GM12801 (cell line): ENCODE data around the gene RBM3.

Source experiments
- TF ChIP-seq, protein P1 (sequence below): IDR thresholded peaks from one replicate; pipeline ENCODE4 v1.5.1; 2011; ENCODE audit warnings: control low read depth; ENCODE audit not compliant: insufficient read length; ENCODE audit errors: extremely low read depth

RBM3 gene

DNA sequence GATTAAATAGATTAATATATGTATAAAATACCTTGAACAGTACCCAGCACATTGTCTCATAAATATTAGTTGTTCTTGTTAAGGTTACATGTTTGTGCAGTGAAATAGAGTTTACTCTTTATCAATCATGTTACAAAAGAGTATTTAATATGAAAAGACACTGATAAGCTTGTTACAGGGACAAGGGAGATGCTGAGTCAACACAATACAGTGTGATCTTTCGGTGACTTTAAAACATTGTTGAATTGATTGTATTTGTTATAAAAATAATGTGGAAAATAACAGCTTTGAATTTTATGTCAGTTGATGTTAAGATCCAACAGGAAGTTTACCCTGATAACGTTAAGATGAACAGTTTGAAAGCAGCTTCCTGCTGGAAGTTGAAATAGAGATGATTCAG lies 21.6 kb downstream of the RBM3 start:
- TF ChIP-seq, protein P1, sequence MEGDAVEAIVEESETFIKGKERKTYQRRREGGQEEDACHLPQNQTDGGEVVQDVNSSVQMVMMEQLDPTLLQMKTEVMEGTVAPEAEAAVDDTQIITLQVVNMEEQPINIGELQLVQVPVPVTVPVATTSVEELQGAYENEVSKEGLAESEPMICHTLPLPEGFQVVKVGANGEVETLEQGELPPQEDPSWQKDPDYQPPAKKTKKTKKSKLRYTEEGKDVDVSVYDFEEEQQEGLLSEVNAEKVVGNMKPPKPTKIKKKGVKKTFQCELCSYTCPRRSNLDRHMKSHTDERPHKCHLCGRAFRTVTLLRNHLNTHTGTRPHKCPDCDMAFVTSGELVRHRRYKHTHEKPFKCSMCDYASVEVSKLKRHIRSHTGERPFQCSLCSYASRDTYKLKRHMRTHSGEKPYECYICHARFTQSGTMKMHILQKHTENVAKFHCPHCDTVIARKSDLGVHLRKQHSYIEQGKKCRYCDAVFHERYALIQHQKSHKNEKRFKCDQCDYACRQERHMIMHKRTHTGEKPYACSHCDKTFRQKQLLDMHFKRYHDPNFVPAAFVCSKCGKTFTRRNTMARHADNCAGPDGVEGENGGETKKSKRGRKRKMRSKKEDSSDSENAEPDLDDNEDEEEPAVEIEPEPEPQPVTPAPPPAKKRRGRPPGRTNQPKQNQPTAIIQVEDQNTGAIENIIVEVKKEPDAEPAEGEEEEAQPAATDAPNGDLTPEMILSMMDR: no peak

DNA sequence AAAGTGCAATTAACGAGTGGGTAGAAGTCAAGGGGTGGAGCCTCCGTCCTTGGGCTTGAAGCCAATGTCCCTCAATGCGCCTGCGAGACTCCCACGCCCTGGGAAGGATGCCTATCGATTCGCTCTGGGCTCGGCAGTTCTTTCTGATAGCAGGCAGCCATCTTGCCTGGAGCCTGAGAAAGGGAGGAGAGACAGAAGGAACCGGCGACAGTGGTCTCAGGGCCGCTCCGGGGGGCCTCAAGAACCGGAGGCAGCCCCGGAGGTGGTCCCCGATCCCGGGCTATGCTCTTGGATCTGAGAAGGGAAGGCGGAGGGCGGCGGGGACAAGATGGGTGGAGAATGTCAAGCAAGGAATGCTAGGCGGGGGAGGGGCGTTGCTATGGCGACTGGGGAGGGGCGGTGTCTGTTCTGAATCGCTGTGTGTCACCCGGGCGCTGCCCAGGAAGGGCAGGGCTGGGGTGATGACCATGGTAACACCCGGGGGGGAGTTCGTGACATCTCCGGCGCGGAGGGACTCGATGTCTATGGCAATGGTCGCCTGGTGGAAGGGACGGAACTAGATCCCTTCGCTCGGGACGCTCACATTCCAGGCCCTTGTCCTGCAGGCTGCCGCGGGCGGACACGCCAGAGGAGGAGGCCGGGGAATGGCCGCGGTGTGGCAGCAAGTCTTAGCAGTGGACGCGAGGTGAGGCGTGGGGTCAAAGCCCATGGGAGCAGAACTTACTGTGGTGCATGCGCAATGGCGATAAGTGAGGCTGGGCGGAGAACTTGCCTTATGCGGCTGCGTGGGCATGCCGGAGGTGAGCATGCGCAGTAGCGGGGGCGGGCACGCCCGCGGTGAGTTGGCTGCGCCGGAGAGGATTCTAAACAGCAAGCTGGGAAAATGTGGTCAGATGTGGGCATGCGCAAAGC lies 23.3 kb downstream of the RBM3 start, which contains the start of gene WDR13:
TSS of gene WDR13 (plus strand) at position 140 of the 912 bp plus-strand sequence. CDS start at position 645, 505 bp downstream.
- TF ChIP-seq, protein P1: no peak

DNA sequence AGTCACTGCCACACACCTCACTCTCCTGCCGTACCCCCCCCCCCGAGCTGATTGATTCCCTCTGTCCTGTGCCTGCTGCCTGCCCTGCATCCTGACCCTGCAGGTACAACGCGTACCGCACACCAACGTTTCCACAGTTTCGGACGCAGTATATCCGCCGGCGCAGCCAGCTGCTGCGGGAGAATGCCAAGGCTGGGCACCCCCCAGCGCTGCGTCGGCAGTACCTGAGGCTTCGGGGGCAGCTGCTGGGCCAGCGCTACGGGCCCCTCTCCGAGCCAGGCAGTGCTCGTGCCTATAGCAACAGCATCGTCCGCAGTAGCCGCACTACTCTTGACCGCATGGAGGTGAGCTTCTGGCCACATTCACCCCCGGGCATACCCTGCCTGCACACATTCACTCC lies 24.3 kb downstream of the RBM3 start:
- TF ChIP-seq, protein P1: no peak

DNA sequence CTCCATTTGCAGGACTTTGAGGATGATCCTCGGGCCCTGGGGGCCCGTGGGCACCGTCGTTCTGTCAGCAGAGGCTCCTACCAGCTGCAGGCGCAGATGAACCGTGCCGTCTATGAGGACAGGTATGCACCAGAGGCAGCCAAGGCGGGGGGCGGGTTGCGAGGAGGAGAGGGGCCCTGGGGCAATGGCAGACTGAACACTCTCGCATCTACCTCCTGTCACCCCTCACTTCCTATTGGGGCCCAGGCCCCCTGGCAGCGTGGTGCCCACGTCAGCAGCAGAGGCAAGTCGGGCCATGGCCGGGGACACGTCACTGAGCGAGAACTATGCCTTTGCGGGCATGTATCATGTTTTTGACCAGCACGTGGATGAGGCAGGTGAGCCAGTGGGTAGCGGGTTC lies 25.1 kb downstream of the RBM3 start:
- TF ChIP-seq, protein P1: no peak

DNA sequence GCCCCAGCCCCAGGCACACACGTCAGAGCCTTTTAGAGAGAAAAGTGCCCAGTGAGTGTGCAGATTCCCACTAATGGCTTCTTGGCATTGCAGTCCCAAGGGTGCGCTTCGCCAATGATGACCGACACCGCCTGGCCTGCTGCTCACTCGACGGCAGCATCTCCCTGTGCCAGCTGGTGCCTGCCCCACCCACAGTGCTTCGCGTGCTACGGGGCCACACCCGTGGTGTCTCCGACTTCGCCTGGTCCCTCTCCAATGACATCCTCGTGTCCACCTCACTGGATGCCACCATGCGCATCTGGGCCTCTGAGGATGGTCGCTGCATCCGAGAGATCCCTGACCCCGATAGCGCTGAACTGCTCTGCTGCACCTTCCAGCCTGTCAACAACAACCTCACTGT lies 25.9 kb downstream of the RBM3 start:
- TF ChIP-seq, protein P1: no peak

DNA sequence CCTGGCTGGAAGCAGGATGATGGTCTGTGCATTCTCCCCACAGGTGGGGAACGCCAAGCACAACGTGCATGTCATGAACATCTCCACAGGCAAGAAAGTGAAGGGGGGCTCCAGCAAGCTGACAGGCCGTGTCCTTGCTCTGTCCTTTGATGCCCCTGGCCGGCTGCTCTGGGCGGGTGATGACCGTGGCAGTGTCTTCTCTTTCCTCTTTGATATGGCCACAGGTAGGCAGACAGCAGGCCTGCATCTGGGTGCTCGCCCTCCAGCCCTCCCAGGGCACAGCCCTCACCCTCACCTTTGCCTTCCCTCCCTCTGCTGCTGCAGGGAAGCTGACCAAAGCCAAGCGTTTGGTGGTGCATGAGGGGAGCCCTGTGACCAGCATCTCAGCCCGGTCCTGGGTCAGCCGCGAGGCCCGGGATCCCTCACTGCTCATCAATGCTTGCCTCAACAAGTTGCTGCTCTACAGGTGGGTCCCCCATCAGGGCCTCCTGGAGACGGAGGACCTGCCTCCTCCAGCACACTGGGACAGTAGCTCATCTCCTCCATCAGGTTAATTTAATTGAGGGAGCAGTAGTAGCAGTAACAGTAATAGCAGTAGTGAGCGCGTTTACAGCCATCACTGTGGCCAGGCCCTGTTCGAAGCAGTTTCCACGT lies 27.6 kb downstream of the RBM3 start:
- TF ChIP-seq, protein P1: no peak

DNA sequence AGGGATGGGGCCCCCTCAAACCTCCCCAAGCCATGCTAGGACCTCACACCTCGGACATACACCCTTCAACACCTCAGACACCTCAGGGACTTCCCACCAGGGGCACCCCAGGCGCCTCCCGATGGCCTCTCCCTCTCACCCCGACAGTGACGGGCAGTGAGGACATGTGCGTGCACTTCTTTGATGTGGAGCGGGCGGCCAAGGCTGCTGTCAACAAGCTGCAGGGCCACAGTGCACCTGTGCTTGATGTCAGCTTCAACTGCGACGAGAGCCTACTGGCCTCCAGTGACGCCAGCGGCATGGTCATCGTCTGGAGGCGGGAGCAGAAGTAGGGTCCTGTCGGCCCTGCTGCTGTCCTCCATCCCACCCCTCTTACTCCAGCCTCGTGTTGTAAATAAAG lies 30.4 kb downstream of the RBM3 start:
- TF ChIP-seq, protein P1: no peak
